Stimulated activated CD4-positive, alpha-beta T cell treated with anti-CD3 and anti-CD28 coated beads, Interleukin-4, amount 100 ng/mL, for 1 hour (primary cell): Measurements from ENCODE around the gene GGT5.
"Not testable (repeated sequence)": the region's sequence is repeated elsewhere in the genome, so short reads cannot be mapped to it uniquely, and the experiment has no call there.

Experiments used
- DNase-seq: peaks from one replicate; pipeline ENCODE4 v3.0.0-alpha.2; 2020

GGT5 gene, protein sequence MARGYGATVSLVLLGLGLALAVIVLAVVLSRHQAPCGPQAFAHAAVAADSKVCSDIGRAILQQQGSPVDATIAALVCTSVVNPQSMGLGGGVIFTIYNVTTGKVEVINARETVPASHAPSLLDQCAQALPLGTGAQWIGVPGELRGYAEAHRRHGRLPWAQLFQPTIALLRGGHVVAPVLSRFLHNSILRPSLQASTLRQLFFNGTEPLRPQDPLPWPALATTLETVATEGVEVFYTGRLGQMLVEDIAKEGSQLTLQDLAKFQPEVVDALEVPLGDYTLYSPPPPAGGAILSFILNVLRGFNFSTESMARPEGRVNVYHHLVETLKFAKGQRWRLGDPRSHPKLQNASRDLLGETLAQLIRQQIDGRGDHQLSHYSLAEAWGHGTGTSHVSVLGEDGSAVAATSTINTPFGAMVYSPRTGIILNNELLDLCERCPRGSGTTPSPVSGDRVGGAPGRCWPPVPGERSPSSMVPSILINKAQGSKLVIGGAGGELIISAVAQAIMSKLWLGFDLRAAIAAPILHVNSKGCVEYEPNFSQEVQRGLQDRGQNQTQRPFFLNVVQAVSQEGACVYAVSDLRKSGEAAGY

DNA sequence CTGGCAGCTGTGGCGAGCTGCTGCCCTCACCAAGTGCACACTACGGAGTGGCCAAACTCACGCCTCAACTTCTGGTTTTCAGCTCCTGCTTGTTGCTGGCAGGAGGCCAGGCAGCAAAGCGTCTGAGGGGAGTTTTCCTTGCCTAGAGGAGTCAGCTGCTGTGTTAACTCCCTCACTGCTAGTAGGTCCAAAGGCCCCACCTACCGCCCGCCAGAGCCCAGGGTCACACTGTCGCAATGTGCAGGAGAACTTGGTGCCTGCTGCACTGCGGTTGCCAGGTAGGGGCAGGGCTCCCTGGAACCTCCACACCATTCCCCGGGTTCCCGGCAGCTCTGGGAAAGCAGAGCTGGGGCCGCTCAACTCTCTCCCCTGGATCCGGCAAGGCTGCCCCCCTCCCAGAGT, at the start of gene GGT5:
GGT5 (minus strand) TSS at position 53 of the 402 bp plus-strand sequence. CDS start 357 bp downstream, outside the sequence.
- DNase-seq = not testable (repeated sequence)

DNA sequence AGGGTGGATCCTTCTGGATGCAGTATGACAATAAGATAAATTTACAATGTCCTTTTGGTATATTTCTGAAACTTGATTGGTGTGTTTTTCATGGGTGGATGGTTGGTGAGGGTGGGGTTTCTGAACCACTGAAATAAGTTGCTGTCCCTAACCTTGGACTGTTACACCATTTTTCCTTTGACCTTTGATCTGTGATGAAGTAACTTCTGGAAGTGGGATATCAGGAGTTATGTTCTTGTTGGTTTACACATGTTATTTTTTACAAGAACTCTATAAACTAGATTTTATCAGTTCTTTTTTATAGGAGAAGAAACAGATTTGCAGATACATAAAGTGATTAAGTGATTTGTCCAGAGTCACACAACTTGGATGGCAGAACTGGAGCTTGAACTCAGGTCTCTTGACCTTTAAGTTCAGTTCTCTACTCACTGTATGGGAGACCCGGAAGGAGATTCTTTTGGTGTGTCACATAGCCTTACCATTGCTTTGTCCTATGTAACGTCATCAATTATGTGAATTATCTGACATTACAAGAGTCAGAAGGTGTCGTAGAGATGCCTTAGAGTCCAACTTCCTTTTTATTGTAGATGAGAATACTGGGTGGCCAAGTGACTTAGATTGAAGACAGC, 47.4 kb upstream of the GGT5 start:
- not testable (repeated sequence) for DNase-seq

DNA sequence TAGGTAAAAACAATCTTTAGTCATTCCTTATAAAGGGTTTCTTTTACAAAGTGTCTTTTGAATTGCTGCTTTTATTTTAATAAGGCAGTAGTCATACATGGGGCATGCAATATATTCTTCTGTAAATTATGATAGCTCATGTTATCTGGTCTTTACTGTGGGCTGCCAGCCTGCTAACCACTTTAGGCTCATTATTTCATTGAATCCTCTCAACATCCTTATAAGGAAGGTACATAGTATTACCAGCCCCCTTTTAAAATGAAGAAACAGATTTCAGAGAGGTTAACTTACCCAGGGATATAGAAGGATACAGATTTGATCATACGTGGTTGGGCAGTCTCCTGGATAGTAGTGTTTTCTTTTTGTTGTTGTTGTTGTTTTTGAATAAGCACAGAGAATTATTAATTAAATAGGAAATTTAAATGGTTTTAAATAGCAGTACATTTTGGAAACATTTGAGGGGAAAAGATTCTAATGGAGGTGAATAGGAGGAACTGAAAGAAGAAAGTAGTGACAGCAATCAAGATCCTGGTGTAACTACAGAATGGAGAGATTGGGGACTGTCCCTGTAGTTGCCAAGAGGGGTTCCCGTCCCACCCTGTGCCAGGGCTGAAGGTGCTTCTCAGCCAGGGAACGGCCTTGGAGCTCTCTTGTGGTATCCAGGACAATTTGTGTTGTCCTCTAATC, 46.8 kb upstream of the GGT5 start:
- DNase-seq = no peak

DNA sequence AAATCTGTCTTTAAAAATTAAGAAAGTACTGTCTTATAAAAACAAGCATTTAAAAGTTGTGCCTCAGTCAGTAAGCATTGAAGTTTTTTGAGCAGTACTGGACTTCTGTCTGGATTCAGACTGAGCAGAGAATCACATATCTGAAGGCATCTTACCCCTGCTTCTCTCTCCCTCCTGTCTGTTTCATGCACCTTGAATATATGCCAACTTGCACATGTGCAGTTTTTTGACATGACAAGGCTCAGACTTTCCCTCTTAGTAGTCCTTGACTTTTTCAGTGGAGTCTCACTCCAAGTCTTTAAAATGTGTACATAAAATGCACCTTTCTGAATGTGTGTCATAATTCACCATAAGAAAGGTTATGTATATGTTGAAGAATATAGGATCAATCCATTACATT, 45.6 kb upstream of the GGT5 start:
- no peak for DNase-seq

DNA sequence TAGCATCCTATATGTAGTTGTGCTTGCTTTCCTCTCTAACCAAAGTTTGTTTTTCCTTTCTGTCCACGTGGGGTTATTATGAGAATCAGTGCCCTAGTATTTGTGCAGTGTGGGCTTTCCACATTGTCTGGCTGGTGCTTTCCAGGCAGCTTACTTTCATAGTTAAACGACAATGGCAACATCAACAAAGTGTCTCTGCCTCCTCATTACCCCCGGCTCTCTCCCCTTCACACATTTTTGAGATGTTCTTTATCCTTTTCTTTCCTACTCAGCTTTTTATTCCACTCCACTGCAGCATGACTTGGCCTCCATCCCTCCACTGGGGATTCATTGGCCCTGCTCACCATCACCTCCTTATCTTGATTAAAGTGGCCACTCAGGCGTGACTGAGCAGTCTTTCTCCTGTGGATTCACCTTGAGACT, 44.9 kb upstream of the GGT5 start:
- no peak for DNase-seq

DNA sequence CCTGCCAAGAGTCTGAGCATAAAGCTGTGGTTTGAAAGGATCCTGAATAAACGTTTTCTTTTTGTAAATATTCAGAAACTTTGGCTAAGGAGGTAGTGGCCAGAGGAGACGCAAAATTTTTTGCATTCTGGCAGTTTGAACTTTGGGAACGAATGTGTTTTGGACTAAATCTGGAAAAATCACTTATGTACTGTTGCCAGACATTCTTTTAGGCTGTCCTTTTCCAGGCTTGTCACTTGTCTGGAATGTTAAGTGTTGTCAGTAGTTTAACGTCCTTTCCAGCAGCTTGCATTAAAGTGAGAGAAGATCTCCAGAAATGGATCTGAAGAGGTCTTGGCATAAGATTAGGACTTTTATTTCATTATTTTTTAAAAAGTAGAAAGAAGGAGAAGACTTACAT, 44.2 kb upstream of the GGT5 start:
- no peak for DNase-seq

DNA sequence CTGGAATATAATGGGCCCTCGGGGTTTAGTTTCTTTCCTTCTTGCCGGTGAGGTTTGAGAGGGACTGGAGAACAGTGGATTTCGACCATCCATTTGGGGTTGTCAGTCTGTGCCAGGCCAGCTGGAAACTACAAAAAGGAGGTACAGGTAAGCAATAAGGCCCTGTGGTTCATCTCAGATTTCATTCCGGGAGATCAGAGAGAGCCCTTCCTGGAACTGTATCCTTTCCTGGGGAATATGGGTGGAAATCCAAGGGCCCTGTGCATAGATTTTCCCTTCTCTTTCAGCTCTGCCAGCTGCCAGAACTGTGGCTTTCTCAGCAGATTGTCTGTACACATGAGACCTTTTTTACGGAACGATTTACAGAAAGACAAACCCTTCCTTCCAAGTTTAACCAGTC, 42.9 kb upstream of the GGT5 start:
- DNase-seq = not testable (repeated sequence)

DNA sequence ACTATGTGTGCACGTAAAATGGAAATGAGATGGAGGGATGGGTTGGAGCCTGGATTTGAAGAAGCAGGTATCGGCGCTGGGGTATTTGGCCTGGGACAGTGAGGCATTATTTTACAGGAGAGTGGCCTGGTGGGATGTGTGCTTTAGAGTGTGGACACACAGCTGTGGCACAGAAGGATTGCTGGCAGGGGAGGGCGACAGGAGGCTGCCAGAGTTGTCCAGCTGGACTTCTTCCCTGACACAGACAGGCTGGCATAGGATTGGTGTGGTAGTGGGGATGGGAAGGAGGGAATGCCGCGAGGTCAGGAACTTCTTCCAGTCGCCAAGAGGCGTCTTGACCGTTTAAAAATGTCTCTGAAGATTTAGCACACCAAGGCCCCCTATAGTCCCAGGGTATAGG, 42.3 kb upstream of the GGT5 start:
- not testable (repeated sequence) for DNase-seq

DNA sequence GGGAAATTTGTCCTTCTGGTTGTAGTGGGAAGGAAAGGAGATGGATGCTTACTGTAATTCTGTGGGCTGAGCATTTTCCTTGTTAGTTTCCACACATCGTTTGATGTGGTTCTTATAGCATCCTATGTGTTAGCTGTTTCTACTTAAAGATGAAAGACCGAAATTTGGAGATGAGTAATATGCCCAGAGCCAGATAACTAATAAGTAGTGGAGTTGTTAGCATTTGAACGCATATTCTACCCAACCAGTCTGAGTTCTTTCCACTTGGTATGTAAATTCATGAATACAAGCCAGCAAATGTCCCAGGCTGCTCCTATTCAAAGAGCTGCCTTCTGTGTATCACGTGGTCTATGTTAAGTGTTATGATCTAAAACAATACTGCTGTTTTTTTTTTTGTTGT, 40.4 kb upstream of the GGT5 start:
- DNase-seq = no peak

DNA sequence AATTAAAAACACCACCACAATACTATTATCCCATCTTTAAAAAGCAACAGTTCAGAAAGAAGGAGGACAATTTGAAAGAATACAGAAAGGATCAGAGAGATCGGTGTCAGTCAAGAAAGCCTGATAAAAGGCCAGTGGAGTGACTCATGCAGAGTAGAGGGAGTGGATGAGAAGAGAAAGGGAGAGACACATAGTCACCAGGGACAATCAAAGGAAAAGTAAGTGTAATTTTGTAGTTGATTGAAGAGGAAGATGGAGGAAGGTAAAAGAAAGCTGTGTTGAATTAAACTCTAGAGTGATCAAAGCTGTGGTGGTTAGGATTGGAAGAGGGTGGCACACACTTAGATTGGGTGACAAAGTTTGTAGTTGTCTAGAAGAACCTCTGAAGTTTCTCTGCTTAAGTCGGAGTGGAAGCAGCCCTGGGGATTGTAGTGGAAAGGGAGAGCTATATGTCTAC, 39.9 kb upstream of the GGT5 start:
- DNase-seq = no peak

DNA sequence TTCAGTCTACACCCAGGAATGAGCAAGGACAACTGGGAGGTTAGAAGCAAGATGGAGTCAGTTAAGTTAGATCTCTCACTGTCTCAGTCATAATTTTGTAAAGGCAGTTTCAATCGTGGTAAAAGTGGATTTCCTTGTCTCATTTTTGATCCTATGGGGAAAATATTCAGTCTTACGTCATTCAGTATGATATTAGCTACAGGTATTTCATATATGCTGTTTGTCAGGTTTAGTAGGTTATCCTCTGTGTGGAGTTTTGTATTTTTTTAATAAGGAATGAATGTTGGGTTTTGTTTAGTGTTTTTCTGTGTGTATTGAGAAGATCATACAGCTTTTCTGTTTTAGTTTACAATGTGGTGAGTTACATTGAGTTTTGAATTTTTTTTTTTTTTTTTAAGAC, 37.5 kb upstream of the GGT5 start:
- no peak for DNase-seq

DNA sequence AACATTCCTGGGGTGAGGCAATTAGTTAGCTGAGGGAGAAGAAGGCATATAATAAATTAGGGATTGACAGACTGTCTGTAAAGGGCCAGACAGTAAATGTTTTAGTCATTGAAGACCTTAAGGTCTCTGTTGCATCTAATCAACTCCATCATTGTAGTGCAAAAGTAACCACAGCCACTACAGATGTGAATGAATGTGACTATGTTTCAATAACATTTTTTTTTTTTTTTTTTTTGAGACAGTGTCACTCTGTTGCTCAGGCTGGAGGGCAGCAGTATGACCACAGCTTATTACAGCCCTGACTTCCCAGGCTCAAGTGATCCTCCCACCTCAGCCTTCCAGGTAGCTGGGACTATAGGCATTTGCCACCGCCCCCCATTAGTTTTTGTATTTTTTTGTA, 35.5 kb upstream of the GGT5 start:
- DNase-seq = not testable (repeated sequence)

DNA sequence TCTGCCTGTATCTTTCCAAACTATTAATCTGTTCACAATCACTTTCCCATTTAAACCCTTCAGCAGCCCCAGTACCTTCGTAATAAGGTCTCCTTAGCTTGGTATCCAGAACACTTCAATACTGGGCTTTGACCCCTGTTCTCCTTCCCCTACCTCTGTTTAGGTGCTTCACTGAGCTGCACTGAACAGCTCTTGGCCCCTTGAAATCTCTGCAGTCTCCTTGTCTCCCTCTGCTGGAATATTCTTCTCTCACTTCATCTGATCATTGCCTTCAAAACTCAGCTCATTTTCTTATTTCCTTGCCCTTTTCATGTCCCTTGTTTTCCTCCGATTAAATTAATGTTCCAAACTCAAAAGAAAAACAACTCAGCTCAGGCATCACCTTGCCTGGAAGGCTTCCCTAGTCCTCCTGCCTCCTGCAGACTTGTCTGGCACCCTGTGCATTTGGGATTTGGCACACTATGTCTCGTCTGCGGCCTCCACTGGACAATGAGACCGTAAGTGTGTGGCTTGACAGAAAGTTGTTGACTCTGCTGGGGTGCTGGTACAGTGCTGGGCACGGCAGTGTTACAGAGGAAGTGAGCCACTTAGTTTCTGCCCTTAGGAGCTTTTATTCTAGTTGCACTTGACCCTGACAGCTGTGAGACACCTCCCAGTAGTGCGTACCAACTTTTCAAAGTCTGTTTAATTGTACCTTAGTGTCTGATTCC, 30.0 kb upstream of the GGT5 start:
- DNase-seq = not testable (repeated sequence)

DNA sequence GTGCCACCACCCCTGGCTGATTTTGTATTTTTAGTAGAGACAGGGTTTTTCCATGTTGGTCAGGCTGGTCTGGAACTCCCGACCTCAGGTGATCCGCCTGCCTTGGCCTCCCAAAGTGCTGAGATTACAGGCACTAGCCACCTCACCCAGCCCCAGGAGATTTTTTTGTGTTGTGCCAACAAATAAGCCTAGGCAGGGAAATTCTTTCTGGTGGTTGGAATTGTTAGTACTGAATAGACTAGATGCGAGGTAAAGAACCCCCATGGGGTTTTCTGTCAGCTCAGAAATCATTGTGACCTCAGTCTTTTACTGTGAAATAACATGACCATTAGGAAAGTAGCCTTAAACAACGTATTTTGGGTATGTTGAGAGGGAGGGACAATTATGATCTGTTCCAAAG, 29.0 kb upstream of the GGT5 start:
- DNase-seq = not testable (repeated sequence)

DNA sequence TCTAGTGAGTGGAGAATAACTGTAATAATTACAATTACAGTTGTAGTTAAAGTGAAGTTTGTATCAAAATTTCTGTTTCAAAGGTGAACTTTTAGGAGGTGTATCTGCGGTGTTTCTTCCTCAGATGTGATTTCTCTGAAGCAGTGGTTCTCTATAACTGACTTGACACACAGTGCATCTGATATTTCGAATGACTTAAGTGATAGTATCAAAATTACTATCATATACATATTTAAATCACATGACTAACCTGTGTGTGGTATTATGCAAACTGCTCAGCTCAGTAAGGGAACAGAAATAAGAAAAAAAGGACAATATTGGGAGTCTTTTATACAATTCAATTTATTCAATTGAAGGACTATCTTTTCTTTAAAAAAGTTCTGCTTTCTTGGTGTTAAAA, 28.1 kb upstream of the GGT5 start:
- not testable (repeated sequence) for DNase-seq

DNA sequence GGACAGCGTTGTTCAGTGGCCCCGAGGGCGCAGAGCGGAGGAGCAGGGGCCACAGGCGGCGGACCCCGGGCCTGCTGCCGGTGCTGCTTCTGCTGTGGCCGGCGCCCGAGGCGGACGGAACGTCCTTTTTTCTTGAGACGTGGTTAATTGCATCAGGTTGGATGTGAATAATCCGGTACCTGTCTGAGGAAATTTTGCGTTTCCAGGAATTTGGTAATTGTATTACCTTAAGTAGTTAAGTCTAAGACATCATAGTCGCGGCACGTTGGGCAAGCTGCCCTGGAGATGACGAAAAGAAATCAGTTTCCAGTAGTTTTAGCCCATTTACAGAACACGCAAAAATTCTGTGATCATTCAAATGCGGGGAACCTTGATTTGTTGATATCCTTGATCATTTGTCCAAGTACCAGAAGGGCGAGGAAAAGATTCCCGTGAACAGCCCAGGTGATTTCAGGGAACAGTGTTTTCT, 26.5 kb upstream of the GGT5 start:
- DNase-seq = no peak

DNA sequence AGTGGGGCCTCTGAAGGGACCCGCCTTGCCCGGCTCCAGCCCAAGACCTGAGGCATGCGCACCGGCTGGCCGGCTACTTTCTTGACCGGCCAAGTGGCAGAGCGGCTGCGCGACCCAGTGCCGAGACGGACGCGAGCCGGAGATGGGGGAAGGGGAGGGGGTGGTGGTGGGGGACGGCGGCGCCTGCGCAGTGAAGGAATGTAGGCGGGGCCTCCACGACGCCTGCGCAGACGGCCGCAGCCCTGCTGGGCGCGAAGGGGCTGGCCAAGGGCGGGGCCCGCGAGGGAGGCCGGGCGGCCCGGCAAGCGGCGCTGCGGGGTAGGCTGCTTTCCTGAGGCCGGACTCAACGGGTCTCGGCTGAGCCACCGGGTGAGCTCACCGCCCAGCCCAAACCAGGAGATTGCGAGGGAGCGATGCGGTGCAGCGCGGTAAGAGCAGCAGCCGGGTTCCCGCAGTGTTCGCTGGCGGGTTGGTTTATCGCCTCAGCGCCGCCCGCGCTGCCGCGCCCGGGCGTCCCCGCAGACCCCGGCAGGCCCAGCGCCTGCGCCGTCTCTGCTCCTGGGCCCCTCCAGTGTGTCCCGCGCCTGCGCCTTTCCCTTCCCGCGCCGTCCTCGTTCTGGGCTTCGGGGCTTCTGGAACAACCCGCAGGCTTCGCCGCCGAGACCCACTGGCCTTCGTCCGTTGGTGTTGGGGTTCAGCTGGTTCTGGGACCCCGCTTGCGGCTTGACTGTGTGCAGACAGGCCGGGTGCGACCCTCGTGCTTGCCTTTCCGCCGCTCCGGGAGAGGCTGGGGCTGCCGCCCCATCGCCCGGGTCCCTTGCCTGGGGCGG, 25.9 kb upstream of the GGT5 start, which contains the start of gene SPECC1L:
SPECC1L (plus strand) TSS at position 276 of the 830 bp plus-strand sequence. CDS start 31,401 bp downstream, outside the sequence.
- peak; percentile 89 for DNase-seq

DNA sequence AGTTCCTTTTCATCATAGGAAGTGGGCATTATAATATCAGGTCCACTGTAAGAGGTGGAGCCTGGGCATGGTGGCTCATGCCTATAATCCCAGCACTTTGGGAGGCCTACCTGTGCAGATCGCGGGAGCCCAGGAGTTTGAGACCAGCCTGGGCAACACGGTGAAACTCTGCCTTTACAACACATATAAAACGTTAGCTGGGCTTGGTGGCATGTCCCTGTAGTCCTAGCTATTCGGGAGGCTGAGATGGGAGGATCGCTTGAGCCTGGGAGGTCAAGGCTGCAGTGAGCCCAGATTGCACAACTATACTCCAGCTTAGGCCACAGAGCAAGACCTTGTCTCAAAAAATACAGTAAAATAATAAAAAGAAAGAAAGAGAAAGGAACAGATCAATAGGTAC, 21.6 kb upstream of the GGT5 start:
- DNase-seq = not testable (repeated sequence)

DNA sequence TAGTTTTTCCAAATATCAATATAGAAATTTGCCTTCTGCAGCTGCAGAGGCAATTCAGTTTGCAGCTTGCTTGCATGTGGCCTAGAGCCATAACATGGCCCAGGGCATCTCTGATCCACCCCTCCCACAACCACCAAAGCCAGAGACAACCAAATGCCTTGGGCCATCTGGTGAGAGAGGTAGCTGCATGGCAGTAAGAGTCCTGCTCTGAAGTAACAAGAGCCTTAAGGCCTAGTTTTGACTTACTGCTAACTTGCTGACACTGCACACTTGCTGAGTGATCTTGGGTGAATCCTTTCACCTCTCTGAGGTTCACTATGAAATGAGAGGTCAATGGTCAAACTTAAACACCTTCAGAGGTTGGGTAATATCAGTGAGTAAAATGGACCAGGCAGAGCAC, 20.9 kb upstream of the GGT5 start:
- DNase-seq = no peak

DNA sequence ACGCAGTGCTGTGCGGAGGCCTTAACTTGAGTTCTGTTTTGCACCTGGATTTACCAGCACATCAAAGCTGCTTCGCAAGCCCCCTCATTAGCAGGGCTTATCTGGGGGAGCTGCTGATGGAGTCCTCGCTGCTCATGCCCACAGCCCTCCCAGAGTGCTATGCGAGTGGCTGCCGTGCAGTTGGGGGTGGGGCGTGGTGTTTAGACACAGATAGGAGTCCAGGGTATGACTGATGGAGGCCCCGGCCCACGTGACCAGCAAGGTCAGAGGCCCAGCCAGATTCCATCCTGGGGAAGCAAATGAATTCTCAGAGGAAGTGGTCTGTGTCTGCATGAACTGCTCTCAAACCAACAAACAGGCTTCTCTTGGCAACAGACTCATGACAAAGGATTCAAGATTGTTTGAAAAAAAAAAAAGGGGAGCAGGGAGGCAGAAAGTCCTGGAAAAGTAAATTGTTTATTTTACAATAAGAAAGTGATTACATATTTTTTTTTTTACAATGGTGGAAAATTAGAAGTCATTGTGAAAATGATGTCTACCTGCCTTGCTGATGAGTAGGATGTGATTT, 19.5 kb upstream of the GGT5 start:
- DNase-seq = not testable (repeated sequence)

DNA sequence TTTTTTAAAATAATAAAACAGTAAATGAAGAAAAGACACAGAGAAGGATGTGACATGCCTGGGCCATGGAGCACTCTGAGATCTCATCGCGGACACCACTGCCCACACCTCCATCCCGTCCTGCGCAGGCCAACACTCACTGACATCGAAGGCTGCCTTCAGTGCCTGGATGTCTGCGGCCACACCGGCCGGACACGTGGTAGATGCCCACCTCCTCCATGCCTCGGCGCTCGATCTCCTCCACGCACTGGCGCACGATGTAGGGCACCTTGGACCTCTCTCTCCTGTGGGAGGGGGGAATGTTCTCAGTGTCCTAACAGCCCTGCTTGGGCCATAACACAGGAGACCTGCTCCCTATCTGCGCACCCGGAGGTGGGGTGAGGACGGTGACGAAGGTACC, 18.6 kb upstream of the GGT5 start:
- DNase-seq = not testable (repeated sequence)
